Brain pericyte (primary cell): ENCODE measurements around the gene CCSER1.
"Not testable (repeated sequence)": the region's sequence is repeated elsewhere in the genome, so short reads cannot be mapped to it uniquely, and the experiment has no call there.

Source experiments
- DNase-seq: peaks from one replicate; pipeline ENCODE4 v3.0.0-alpha.2; 2012; ENCODE audit warnings: low read depth, low spot score

CCSER1 gene

DNA sequence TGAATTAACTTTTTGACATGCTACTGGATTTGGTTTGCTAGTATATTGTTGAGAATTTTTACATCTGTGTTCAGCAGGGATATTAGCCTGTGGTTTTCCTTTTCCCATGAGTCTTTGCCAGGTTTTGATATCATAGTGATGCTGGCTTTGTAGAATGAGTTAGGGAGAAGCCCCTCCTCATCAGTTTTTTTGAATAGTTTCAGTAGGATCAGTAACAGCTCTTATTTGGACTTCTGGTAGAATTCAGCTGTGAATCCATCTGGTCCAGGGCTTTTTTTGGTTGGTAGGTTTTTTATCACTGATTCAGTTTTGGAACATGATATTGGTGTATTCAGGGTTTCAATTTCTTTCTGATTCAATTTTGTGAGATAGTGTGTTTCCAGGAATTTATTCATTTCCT, 1386.1 kb downstream of the CCSER1 start:
- DNase-seq: no peak

DNA sequence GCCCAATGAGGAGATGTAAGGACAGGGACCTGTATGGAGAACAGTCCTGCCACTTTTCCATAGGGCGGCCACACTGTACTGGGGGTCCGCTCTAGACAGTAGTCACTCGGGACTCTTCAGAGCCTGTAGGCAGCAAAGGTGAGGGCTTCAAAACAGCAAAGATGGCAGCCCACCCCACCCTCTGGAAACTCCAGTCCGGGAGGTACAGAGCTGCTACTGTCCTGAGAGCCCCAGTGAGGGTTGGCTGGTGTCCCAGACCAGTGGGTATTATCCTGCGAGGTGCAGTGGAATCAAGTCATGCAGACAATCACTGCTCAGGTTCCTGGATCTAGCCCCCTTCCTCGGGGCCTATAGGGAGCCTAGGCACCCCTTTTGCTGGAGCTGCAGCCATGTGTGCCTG, 1392.0 kb downstream of the CCSER1 start:
- no peak for DNase-seq

DNA sequence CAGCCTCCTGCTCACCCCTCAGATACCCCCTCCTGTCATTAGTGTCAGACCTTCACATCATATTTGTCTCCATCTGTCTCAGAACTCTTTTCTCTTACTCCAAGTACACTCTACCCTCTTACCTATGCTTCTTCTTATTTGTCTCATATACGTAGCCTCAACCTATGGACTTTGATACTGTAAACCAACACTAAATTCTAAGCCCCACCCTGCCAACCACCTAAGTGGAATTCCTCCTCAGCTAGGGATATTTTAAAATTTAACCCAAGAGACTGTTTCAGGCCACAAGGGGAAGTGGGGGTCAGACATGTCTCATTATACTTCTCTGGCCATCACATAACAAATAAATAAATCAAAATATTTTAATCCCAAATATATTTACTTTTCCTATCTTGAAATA, 1398.4 kb downstream of the CCSER1 start:
- no peak for DNase-seq

DNA sequence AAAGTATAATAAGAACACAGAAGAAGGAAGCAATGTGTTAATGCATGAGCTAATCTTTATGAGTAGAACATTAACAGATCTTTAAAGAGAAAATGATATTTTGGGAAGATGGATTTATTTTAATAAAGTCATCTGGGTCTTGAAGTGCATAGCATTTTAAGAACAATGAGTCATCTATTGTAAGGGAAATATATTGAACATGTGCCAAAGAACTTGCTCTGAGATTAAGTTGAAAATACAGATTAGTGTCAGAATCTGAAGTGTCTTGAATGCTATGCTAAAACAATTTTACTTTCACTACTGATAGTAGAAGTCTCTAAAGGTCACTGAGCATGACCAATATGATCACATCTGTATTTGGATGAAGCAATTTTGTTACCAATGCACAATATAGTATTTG, 1399.9 kb downstream of the CCSER1 start:
- DNase-seq: no peak

DNA sequence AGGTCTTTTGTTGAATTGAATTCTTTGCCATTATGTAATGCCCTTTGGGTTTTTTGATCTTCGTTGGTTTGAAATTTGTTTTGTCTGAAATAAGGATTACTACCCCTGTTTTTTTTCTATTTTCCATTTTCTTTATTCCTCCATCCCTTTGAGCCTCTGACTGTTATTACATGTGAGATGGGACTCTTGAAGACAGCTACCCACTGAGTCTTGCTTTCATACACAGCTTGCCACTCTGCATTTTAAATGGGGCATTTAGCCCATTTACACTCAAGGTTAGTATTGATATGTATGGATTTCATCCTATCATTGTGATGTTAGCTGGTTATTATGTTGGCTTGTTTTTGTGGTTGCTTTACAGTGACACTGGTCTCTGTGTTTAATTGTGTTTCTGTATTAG, 1440.4 kb downstream of the CCSER1 start:
- DNase-seq: no peak

DNA sequence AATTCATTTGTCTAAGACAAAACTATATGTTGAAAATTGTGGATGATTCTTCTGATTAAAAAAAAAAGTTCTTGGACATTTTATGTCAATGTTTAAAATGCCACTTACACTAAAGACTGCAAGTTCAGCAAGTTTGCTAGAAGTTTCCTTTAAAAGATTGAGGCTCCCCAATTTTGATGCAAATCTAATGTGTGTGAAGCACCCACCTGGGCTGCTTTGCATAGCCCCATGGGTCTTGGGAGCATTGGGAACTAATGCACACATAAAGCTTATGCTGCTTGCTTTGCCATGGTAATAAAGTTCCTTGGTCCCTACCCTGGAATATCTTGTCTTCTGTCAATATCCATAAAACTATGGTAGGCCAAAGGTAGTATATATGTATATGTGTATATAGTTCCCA, 1450.7 kb downstream of the CCSER1 start:
- DNase-seq: no peak

DNA sequence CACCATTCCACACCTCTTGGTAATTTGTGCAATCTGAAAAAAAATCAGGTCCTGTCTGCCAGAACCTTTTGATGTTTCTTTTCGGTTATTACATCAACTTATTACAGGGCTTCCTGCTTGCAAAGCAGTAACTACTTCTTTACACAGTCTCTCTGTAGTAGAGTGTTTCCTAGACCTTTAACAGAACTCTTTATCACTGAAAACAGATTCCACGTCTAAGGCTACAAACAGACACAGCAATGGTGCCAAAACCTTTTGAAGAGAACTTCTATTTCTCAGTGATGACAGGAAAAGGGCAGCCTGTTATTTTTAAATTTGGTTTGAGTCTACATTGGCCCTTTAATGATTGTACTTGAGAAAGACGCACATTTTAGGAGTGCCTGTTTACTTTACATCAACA, 1463.1 kb downstream of the CCSER1 start:
- DNase-seq: no peak

DNA sequence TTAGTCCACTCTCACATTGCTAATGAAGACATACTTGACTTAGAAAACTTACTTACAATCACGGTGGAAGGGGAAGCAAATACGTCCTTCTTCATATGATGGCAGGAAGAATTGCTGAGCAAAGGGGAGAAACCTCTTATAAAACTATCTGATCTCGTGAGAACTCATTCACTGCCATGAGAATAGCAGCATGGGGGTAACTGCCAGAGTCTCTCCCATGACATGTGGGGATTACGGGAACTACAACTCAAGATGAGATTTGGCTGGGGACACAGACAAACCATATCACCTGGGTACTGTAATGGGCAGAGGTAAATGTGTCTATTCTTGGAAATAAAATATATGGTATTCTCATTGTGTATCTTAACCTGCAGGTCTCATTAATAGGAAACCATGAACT, 1464.9 kb downstream of the CCSER1 start:
- DNase-seq: no peak

DNA sequence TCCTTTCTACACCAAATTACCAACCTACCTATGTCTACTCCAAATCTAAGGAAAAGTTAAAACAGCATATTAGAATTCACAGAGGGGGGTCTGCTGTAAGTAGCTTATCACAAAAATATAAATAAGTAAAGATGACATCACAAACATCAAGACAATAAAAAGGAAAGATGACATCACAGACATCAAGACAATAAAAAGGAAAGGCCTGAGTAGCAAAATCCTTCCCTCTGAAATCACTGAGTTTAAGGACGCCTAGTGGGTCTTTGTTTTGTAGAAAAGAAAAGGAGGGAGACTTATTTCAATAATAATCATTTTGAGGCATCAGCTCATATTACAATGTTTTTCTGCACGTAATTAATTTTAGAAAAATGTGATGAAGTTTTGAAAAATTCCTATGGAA, 1469.5 kb downstream of the CCSER1 start:
- no peak for DNase-seq

DNA sequence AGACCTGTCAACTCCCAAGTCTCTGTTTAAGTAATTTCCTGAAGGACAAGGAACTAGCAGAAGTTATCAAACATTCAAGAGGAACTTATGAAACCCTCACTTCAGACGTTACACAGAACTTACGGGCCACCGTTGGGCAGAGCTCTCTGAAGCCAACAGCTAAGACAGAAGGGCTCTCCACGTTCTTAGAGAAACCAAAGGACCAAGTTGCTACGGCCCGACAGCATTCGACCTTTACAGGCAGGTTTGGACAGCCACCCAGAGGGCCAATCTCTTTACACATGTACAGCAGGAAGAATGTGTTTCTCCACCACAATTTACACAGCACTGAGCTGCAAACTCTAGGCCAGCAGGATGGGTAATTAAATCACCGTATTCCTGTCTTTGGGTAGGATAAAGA, 1471.5 kb downstream of the CCSER1 start:
- no peak for DNase-seq

DNA sequence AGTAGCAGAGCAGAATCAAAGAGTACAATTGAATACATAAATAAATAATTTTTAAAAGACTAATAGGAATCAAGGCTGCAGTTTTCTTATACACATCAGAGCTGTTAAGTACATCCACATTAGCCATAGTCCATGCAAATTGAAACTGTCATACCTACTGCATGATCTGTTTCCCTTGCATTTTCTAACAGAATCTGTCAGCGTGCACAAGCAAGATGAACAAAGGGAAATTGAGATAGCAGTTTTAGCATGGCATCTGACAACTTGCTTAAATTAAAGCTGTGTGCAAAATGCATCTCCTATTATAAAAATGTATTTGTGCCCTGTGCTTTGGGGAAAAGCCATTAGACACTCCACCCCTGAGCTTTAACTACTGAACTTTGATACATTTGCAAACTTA, 1473.1 kb downstream of the CCSER1 start:
- DNase-seq: no peak

DNA sequence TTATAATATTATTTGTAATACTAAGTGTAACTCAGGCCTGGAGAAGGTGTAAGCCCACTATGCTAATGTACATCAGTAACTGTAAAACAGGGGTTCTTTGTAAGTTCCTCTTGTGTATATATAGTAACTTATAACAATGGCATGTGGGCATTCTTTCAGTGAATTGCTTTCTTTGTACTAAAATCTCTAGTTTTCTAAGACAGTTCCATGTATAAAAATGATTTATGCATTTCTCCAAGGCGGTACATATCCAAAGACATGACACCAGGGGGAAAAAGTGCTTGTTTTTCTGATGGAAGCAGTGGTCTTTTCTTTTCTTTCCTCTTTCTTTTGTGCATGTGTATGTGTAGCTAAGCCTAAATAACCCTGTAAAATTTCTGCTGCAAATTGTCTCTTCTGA, 1474.2 kb downstream of the CCSER1 start:
- no peak for DNase-seq

DNA sequence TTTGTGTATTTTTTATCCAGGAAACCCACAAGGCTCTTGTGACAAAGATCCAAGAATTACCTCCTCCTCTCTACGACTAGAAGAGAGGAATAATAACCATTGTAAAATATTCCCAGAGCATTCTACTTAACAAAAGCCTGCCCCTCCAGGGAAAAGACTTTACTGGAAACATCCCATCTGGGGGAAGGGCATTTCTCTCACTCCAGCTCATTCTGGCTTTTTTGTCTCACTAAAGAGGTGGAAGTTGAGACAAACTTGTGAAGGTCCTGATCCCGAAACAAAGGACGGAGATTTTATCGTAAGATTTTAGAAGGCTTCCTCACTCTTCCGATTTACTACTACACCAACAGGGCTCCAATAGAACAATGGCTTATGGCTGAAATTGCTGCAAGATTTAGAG, 1484.6 kb downstream of the CCSER1 start:
- DNase-seq: no peak

DNA sequence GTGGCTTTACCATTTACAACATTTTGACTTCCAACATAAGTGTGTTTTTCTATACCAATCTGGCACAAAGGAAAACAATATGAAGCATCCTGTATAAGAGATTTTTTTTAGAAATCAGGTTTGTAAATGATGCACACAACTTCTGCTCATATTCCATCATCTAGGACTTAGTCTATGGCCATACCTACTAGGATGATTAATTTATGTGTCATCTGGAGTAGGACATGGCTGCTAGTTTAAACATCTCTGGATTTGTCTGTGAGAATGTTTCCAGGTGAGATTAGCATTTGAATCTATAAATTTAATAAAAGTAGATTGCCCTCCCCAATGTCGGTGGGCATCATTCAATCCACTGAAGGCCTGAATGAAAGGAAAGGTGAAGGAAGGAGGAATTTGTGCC, 1493.8 kb downstream of the CCSER1 start:
- no peak for DNase-seq

DNA sequence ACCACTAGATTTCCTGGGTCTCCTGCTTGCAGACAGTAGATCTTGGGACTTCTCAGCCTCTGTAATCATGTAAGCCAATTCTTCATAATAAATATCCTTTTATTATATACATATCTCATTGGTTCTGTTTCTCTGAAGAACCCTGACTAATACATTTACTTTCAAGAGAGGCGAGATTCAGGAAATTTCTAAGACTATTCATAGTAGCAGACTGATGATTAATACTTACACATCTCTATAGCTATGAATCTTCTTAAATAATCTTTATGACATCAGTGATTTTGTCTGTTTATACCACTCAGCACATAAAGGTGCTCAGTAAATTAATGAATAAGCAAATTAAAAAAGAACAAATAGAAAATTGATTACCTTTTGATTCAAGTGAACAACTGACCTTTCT, 1494.3 kb downstream of the CCSER1 start:
- DNase-seq: no peak

DNA sequence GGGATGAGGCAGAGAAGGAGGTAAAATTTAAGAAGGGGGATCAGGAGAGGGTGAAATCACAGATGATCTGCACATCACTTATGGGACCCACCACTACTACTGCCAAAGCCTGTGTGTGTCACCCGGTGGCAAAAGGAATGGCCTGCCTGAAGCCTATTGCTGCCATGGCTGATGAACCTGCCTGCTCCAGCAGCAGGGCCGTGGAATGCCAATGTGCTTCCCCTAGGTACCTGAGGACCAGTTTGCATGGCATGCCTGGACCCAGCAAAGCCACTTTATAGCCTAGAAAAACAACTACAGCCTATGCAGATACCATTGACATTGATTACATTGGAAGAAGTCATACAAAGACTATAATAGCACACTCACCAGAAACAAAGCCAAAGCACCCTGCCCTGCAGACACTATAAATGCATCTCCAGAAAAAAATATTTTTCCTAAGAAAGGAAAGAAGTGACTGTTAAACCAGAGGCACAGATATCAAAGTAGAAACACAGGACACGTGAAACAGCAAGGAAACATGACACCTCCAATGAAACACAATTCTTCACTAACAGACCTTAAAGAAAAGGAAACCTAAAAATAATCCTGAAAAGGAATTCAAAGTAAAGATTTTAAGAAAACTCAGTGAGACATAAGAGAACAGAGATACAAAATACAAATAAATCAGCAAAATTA, 1495.9 kb downstream of the CCSER1 start:
- DNase-seq: no peak

DNA sequence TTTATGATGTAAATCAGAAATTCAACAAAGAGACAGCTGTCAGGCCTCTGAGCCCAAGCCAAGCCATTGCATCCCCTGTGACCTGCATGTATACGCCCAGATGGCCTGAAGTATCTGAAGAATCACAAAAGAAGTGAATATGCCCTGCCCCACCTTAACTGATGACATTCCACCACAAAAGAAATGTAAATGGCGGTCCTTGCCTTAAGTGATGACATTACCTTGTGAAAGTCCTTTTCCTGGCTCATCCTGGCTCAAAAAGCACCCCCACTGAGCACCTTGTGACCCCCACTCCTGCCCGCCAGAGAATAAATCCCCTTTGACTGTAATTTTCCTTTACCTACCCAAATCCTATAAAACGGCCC, 1496.4 kb downstream of the CCSER1 start:
- not testable (repeated sequence) for DNase-seq

DNA sequence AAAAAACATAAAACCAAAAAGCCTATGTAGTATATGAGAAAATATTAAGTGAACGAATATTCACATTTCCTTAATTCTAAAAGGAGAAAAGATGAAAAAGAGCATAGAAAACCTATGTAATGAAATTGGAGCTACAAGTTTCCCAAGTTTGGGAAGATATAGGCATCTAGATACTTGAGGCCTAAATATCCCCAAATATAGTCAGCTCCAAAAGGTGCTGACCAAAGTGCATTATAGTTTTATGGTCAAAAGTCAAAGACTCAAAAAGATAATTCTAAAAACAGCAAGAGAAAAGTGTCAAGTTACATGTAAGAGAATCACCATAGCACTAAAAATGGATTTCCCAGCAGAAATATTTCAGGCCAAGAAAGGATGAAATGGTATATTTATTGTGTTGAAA, 1502.9 kb downstream of the CCSER1 start:
- DNase-seq: no peak

DNA sequence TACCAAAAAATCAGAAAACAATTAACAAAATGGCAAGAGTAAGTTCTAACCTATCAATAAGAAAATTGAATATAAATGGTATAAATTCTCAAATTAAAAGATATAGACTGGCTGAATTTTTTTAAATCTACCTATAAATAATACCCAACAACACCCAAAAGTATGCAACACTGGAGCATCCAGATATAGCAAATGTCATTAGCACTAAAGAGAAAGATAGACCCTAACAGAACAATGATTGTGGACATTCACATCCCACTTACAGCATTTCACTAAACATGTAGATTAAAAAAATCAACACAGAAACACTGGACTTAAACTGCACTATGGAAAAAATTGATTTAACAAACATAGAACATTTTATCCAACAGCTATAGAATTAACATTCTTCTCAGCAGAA, 1503.6 kb downstream of the CCSER1 start:
- no peak for DNase-seq

DNA sequence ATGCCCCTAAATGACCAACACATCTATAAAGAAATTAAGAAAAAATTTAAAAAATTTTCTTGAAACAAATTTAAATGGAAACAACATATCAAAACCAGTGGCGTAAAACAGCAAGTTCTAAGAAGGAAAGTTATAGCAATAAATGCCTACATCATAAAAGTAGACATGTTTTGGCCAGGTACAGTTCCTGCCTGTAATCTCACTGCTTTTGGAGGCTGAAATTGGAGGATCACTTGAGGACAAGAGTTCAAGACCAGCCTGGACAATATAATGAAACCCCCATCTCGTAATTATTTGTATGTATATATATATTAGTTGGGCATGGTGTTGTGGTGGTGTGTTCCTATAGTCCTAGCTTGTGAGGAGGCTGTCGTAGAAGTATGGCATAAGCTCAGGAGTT, 1504.1 kb downstream of the CCSER1 start:
- no peak for DNase-seq

DNA sequence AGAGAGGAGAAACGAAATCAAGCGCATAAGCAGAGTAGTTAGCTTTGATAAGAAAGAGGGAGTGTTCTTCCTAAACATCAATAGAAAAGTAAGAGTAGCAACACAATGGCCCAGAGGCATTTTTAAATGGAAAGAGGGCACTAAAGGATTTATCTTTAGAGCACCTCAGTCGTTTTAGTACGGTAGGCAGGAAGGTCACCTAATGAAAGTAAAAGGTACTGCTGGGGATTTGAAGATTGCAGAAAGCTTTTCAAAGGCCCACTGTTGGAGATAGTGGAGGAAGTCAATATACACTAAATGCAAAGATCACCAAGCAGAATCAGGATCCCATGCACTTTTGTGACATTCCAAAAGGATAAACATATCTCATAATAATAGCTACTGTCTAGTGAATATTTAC, 1508.9 kb downstream of the CCSER1 start:
- no peak for DNase-seq
